SK-N-SH (cell line): Measurements from ENCODE around the gene LGI1. TPM values are rescaled to one million over a fixed set of nuclear protein-coding genes. Genes with fewer than 3 reads are reported as not detected.

Experiments used
- CTCF ChIA-PET: fragments of 300-600, 350-600 bp; formaldehyde crosslinking; extraction: SDS; loops from one replicate; lab custom pipeline; 2021; lab: Yijun Ruan, JAX
- POLR2A ChIA-PET: fragments of 350-600 bp; sonication (Branson Sonifier 250); formaldehyde crosslinking; extraction: SDS; loops from one replicate; lab custom pipeline; 2020; ENCODE audit warnings: antibody characterized with exemption, inconsistent platforms; lab: Yijun Ruan, JAX
- DNase-seq: peaks from one replicate; pipeline ENCODE4 v3.0.0; 2012
- H2AFZ ChIP-seq: fragments of 200-600 bp; sonication (generic); 2 replicates; pipeline ENCODE4 v1.8.1; 2016; ENCODE audit warnings: antibody characterized with exemption, mild to moderate bottlenecking, low read depth
- H3F3A ChIP-seq: fragments of 200-600 bp; sonication (generic); replicated peaks from 2 replicates; pipeline ENCODE3; 2016; ENCODE audit warnings: antibody characterized with exemption, mild to moderate bottlenecking; ENCODE audit not compliant: insufficient read depth
- H3K27ac ChIP-seq, 2 experiments: fragments of 200-500 bp in 1 of 2; fragments of 200-600 bp in 1 of 2; sonication (Bioruptor generic) in 1 of 2; sonication (generic), shearing (Covaris generic) in 1 of 2; 2 replicates each; pipeline versions ENCODE4 v1.5.1 to v1.6.1; 2014 to 2016; ENCODE audit warnings: low read depth in 2 of 2, inconsistent platforms in 1 of 2, low read length in 1 of 2, mild to moderate bottlenecking in 1 of 2, mixed read lengths in 1 of 2
- H3K27me3 ChIP-seq: fragments of 200-600 bp; sonication (generic), shearing (Covaris generic); 2 replicates; pipeline ENCODE4 v1.6.1; 2016; ENCODE audit warnings: mixed run types; ENCODE audit not compliant: insufficient read depth
- H3K36me3 ChIP-seq, 2 experiments: fragments of 200-500 bp in 1 of 2; fragments of 200-600 bp in 1 of 2; sonication (Bioruptor generic) in 1 of 2; sonication (generic) in 1 of 2; replicated peaks in 1 of 2; 2 replicates each; pipeline versions ENCODE3 to v1.5.1; 2014 to 2016; ENCODE audit warnings: low read length in 1 of 2, mild to moderate bottlenecking in 1 of 2; ENCODE audit not compliant: insufficient read depth in 2 of 2, control insufficient read depth in 1 of 2
- H3K4me1 ChIP-seq, 2 experiments: fragments of 200-500 bp in 1 of 2; fragments of 200-600 bp in 1 of 2; sonication (Bioruptor generic) in 1 of 2; sonication (generic), shearing (Covaris generic) in 1 of 2; 2 replicates each; pipeline versions ENCODE4 v1.5.1 to v1.6.1; 2014 to 2016; ENCODE audit warnings: low read depth in 1 of 2, low read length in 1 of 2, mixed run types in 1 of 2; ENCODE audit not compliant: insufficient read depth in 2 of 2, control insufficient read depth in 1 of 2
- H3K4me2 ChIP-seq: fragments of 200-600 bp; sonication (generic), shearing (Covaris generic); 2 replicates; pipeline ENCODE4 v1.6.1; 2017; ENCODE audit warnings: mixed run types
- H3K4me3 ChIP-seq, 2 experiments: fragments of 200-500 bp in 1 of 2; fragments of 200-600 bp in 1 of 2; sonication (Bioruptor generic) in 1 of 2; sonication (generic), shearing (Covaris generic) in 1 of 2; 2 replicates each; pipeline versions ENCODE4 v1.5.1 to v1.8.1; 2014 to 2016; ENCODE audit warnings: low read depth in 2 of 2, inconsistent platforms in 1 of 2, low read length in 1 of 2, mild to moderate bottlenecking in 1 of 2, mixed read lengths in 1 of 2, moderate library complexity in 1 of 2
- H3K79me2 ChIP-seq: fragments of 200-600 bp; sonication (generic); 2 replicates; pipeline ENCODE4 v1.8.1; 2017; ENCODE audit warnings: mild to moderate bottlenecking; ENCODE audit not compliant: insufficient read depth
- H3K9ac ChIP-seq: fragments of 200-600 bp; sonication (generic); 2 replicates; pipeline ENCODE4 v1.6.1; 2017; ENCODE audit warnings: mixed run types
- H3K9me2 ChIP-seq: fragments of 200-600 bp; sonication (generic); 2 replicates; pipeline ENCODE4 v1.6.1; 2017; ENCODE audit warnings: mixed run types
- H3K9me3 ChIP-seq: fragments of 200-600 bp; sonication (generic); 2 replicates; pipeline ENCODE4 v1.6.1; 2017; ENCODE audit warnings: mixed run types, mild to moderate bottlenecking, moderate library complexity
- H4K20me1 ChIP-seq: fragments of 200-600 bp; sonication (generic); 2 replicates; pipeline ENCODE4 v1.6.1; 2017; ENCODE audit warnings: mild to moderate bottlenecking, mixed run types; ENCODE audit not compliant: insufficient read depth
- EP300 ChIP-seq, 2 experiments: IDR thresholded peaks; 2 replicates each; pipeline versions ENCODE4 v1.4.0 to v1.6.1; 2012; ENCODE audit warnings: borderline replicate concordance in 1 of 2, low read depth in 1 of 2, low read length in 1 of 2
- FOSL2 ChIP-seq: IDR thresholded peaks from 2 replicates; pipeline ENCODE4 v1.4.0; 2012; ENCODE audit warnings: low read depth, mild to moderate bottlenecking, moderate library complexity, borderline replicate concordance
- FOXM1 ChIP-seq: IDR thresholded peaks from 2 replicates; pipeline ENCODE4 v1.4.0; 2012; ENCODE audit warnings: low read depth, mild to moderate bottlenecking
- GABPA ChIP-seq: IDR thresholded peaks from 2 replicates; pipeline ENCODE4 v1.4.0; 2012; ENCODE audit warnings: low read depth, mild to moderate bottlenecking
- IRF3 ChIP-seq: fragments of 150-350 bp; IDR thresholded peaks from 2 replicates; pipeline ENCODE4 v1.6.1; 2016; ENCODE audit warnings: mild to moderate bottlenecking, low read depth, low read length
- MAX ChIP-seq: IDR thresholded peaks from 2 replicates; pipeline ENCODE4 v1.4.0; 2012; ENCODE audit warnings: low read depth
- MXI1 ChIP-seq: IDR thresholded peaks from 2 replicates; pipeline ENCODE4 v1.6.1; 2012; ENCODE audit warnings: mild to moderate bottlenecking, low read depth, low read length, improper control_type of control experiment
- TAF1 ChIP-seq: IDR thresholded peaks from 2 replicates; pipeline ENCODE4 v1.6.1; 2012; ENCODE audit warnings: low read depth, mild to moderate bottlenecking, low read length, moderate library complexity, borderline replicate concordance
- USF1 ChIP-seq: IDR thresholded peaks from 2 replicates; pipeline ENCODE4 v1.4.0; 2012; ENCODE audit warnings: low read depth, borderline replicate concordance
- USF2 ChIP-seq: fragments of 150-350 bp; IDR thresholded peaks from 2 replicates; pipeline ENCODE4 v1.6.1; 2017; ENCODE audit warnings: antibody characterized with exemption, low read length, low read depth, borderline replicate concordance
- ZBTB33 ChIP-seq: IDR thresholded peaks from 2 replicates; pipeline ENCODE4 v1.4.0; 2012; ENCODE audit warnings: low read depth, borderline replicate concordance
- WGBS: methylation state at CpG from one replicate; pipeline ENCODE4 v1.1.6; 2017; ENCODE audit warnings: low lambda C conversion rate; 5-methylcytosine and 5-hydroxymethylcytosine counted together
- polyA plus RNA-seq, 3 experiments: library from polyadenylated mRNA; depleted of rRNA; stranded (reverse); fragments of >200 nt; gene quantifications; 2 replicates each; pipeline ENCODE4 v1.2.3, GENCODE V29; 2012

LGI1 gene
- polyA plus RNA-seq, 1 of the 3 experiments (the other 2 are of a cell fraction): 0.03 TPM

- no peaks in the 10 kb centered on the region for H3K9me3 ChIP-seq
- H3K9ac ChIP-seq: no peak overlapping the region
- H3K9me2 ChIP-seq: no peaks in the 10 kb centered on the region
- H4K20me1 ChIP-seq: no peaks in the 10 kb centered on the region
- H3F3A ChIP-seq: no peaks in the 10 kb centered on the region
- no peaks in the 10 kb centered on the region for H3K36me3 ChIP-seq
- DNase-seq: no peak
- TF ChIP-seq USF2 (no peak), FOXM1 (no peak), FOSL2 (no peak), MXI1 (no peak), USF1 (no peak), GABPA (no peak), ZBTB33 (no peak), TAF1 (no peak), EP300 (IDR thresholded peaks at IDR 0.05; ENCODE audit: borderline replicate concordance in 1 of 2, low read depth in 1 of 2, low read length in 1 of 2) (no peak), MAX (no peak), IRF3 (no peak)
- no peak overlapping the region for H3K4me2 ChIP-seq
- POLR2A ChIA-PET: no interaction called here
- CTCF ChIA-PET: interaction anchor here (1.3 to 2.9 kb wide), 4 partner anchors 10 to 290 kb away, joined by 4 to 10 read pairs (median 4); no protein-coding TSS in a partner anchor
- H3K4me3 ChIP-seq: no peak overlapping the region
- no peak overlapping the region for H2AFZ ChIP-seq
- no peaks in the 10 kb centered on the region for H3K79me2 ChIP-seq
- peaks cover 0 to 3% of the 10 kb centered on the region in 2 experiments; a peak in 1 of 4 replicates for H3K4me1 ChIP-seq
- 82% methylated on average over 19 of the region's 30 CpGs for WGBS
- peaks cover 7% of the 10 kb centered on the region; the same call in 1 of the 2 replicates for H3K27me3 ChIP-seq
- H3K27ac ChIP-seq: no peak overlapping the region
These were observed 87.4 kb downstream of the LGI1 start for GRCh38 chr10:93844979-93845626.

Other genes with a start within 250 kb of the LGI1 start
- gene FFAR4, start 191.3 kb upstream of the LGI1 start, polyA plus RNA-seq (2012; rRNA removed): not detected in 2 replicates
- not detected in 2 replicates for gene RBP4, start 156.7 kb upstream of the LGI1 start, polyA plus RNA-seq (2012; rRNA removed)
- not detected in 2 replicates for gene PDE6C, start 145.4 kb upstream of the LGI1 start, polyA plus RNA-seq (2012; rRNA removed)
- 3.9 and 4.1 TPM in 2 replicates for gene FRA10AC1, start 55.3 kb upstream of the LGI1 start, polyA plus RNA-seq (2012; rRNA removed)
- gene SLC35G1, start 136.0 kb downstream of the LGI1 start, polyA plus RNA-seq (2012; rRNA removed): 5.1 and 7.3 TPM in 2 replicates
- gene PLCE1, start 236.0 kb downstream of the LGI1 start, polyA plus RNA-seq (2012; rRNA removed): 1.2 and 1.9 TPM in 2 replicates